LNCAP (cell line): Measurements from ENCODE around the gene DTHD1.

Source experiments
- CTCF ChIP-seq: fragments of 450-650 bp; IDR thresholded peaks from 2 replicates; pipeline ENCODE4 v1.5.1; 2017; ENCODE audit warnings: mild to moderate bottlenecking

Gene DTHD1

DNA sequence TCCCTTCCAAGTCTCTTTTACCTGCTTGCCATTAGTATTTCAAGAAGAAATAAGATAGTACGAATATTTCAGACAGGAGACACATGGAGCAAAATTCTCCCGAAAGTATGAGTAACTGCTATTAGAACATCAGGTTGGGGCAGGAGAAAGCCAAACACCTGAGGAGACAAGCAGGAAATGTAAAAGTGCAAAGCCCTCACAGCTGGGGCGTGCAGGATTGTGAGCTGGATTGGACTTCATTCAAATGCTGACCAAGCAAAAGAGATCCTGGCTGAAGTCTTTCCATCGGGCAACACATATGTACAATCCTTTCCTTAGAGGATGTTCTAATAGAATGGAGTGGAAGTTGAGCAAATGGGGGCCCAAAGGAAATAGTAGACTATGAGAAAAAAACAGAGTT is 76.8 kb downstream of the DTHD1 start:
- TF ChIP-seq CTCF, result no peak

GRCh38 chr4:36360755-36361154 is 79.3 kb downstream of the DTHD1 start:
- no peak for TF ChIP-seq CTCF

DNA sequence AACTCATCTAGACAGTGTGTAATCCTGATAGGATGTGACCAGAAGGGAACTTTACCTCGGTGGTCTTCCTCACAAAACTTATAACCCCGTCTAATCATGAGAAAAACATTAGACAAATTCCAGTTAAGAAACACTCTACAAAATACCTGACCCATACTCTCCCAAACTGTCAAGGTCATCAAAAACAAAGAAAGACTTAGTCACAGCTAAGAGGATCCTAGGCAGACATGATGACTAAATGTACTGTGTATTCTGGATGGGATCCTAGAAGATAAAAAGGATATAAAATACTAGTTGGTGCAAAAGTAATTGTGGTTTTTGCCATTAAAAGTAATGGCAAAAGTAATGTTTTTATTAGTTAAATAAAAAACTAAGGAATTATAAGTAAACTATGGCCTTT is 81.6 kb downstream of the DTHD1 start:
- TF ChIP-seq CTCF, result no peak

GRCh38 chr4:36374836-36375511 is 93.6 kb downstream of the DTHD1 start:
- no peak for TF ChIP-seq CTCF

- no peak for TF ChIP-seq CTCF
These were observed 104.6 kb downstream of the DTHD1 start for GRCh38 chr4:36385951-36386571.

GRCh38 chr4:36386691-36387090 is 105.3 kb downstream of the DTHD1 start:
- TF ChIP-seq CTCF, result peak; percentile 28; the same call in 1 of the 2 replicates

DNA sequence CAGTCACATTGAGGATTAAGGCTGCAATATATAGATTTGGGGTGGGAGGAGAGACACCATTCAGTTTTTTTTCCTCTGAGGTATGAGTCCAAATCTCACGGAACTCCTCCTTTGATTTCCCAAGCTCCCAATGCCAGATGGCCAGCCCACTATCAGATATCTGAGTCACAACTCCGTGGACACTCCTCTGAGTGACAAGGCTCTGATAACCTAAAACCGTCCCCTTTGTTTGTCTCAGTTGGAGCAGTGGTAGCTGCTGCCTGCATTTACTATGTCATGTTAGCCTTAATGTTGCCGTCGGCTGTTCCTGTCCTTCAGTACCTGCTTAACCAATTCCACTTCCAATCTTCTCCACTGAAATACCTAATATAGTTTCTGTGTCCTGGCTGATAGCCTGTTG is 107.3 kb downstream of the DTHD1 start:
- TF ChIP-seq CTCF, result no peak
